ENCODE measurements around the gene TAF12. TPM values are rescaled to one million over a fixed set of nuclear protein-coding genes. Genes with fewer than 3 reads are reported as not detected.
A peak's percentile ranks its signal among the peaks of the same experiment; 100 is the strongest.

TAF12 gene
- total RNA-seq, 1 experiment from 2014 or later = 33.9 TPM

- CTCF ChIA-PET = interaction anchor here (0.6 kb wide), 1 partner anchor 40 kb away, joined by 3 read pairs; no protein-coding TSS in a partner anchor
- TF ChIP-seq CTCF (IDR thresholded peaks at IDR 0.05) = no peak
- no peak for TF ChIP-seq REST (IDR thresholded peaks at IDR 0.05; ENCODE audit: insufficient read depth in 1 of 2, low read depth in 2 of 2, low read length in 1 of 2)
- no peak for TF ChIP-seq SIN3A (IDR thresholded peaks at IDR 0.05; ENCODE audit: borderline replicate concordance, insufficient read depth, low read depth, low read length)
- TF ChIP-seq TCF7L2 (IDR thresholded peaks at IDR 0.05; ENCODE audit: low read depth, low read length) = no peak
- no peak for TF ChIP-seq POLR2AphosphoS5 (IDR thresholded peaks at IDR 0.05; ENCODE audit: low read depth, low read length)
- no peaks in the 10 kb centered on the region for H3K27me3 ChIP-seq (ENCODE audit: control insufficient read depth, insufficient read depth, low read length)
- H3K9me3 ChIP-seq (ENCODE audit: control insufficient read depth, insufficient read depth, low read depth, low read length) = no peaks in the 10 kb centered on the region
- no peak for DNase-seq (ENCODE audit: low read depth, low spot score)
- ATAC-seq = no peak
- H3K27ac ChIP-seq (ENCODE audit: low read length) = no peak overlapping the region
- no peak overlapping the region for H3K4me3 ChIP-seq (ENCODE audit: low read depth in 2 of 2, low read length in 2 of 2)
- BruUV-seq (replicated peaks) = no TSS peak
- peaks cover 13% of the 10 kb centered on the region for H3K4me1 ChIP-seq (ENCODE audit: control insufficient read depth, insufficient read depth, low read length)
- H3K36me3 ChIP-seq (ENCODE audit: control insufficient read depth, insufficient read depth, low read length) = peaks cover 2% of the 10 kb centered on the region; the same call in 1 of the 2 replicates
- in situ Hi-C loops (cut with HindIII; ENCODE audit: low pct_unique_long_range_greater_than_20kb, low sequenced_read_pairs) (no loop called here), intact Hi-C loops (cut with micrococcal nuclease; ENCODE audit: unreplicated experiment) (no loop called here)
- POLR2A ChIA-PET = interaction anchor here (0.6 kb wide), 1 partner anchor 26 kb away, joined by 3 read pairs; no protein-coding TSS in a partner anchor
These were observed 28.4 kb upstream of the TAF12 start for GRCh38 chr1:28671254-28671780.

- POLR2A ChIA-PET = interaction anchor here (1.5 to 1.6 kb wide), 2 partner anchors 20 to 26 kb away, joined by 12 read pairs; partner anchors contain the start of genes RNU11 and TAF12
These were observed 26.3 kb upstream of the TAF12 start for GRCh38 chr1:28668956-28669723.

More at GRCh38 chr1:28668956-28669723, 26.3 kb upstream of the TAF12 start:
- DNase-seq (ENCODE audit: low read depth, low spot score) = no peak
- Histone ChIP-seq H3K9me3 (ENCODE audit: control insufficient read depth, insufficient read depth, low read depth, low read length) (no peaks in the 10 kb centered on the region), H3K4me1 (ENCODE audit: control insufficient read depth, insufficient read depth, low read length) (peaks cover 13% of the 10 kb centered on the region), H3K4me3 (ENCODE audit: low read depth in 2 of 2, low read length in 2 of 2) (peak overlapping the region; percentile 74 to 95), H3K36me3 (ENCODE audit: control insufficient read depth, insufficient read depth, low read length) (peaks cover 2% of the 10 kb centered on the region; the same call in 1 of the 2 replicates), H3K27ac (ENCODE audit: low read length) (peak overlapping the region; percentile 97), H3K27me3 (ENCODE audit: control insufficient read depth, insufficient read depth, low read length) (no peaks in the 10 kb centered on the region)
- in situ Hi-C loops (cut with HindIII; ENCODE audit: low pct_unique_long_range_greater_than_20kb, low sequenced_read_pairs) (no loop called here), intact Hi-C loops (cut with micrococcal nuclease; ENCODE audit: unreplicated experiment) (no loop called here)
- no TSS peak for BruUV-seq (replicated peaks)
- CTCF ChIA-PET = interaction anchor here (0.6 to 1.2 kb wide), 3 partner anchors 9 to 68 kb away, joined by 3 to 15 read pairs (median 10); partner anchors contain the start of gene YTHDF2
- peak; percentile 93 for ATAC-seq
- TF ChIP-seq CTCF (IDR thresholded peaks at IDR 0.05) = no peak
- no peak for TF ChIP-seq TCF7L2 (IDR thresholded peaks at IDR 0.05; ENCODE audit: low read depth, low read length)
- no peak for TF ChIP-seq SIN3A (IDR thresholded peaks at IDR 0.05; ENCODE audit: borderline replicate concordance, insufficient read depth, low read depth, low read length)
- no peak for TF ChIP-seq POLR2AphosphoS5 (IDR thresholded peaks at IDR 0.05; ENCODE audit: low read depth, low read length)

All from Panc1 (cell line).